ENCODE results near the gene KNTC1.
A peak's percentile ranks its signal among the peaks of the same experiment; 100 is the strongest.

Gene KNTC1

GRCh38 chr12:122604993-122605392, 77.9 kb downstream of the KNTC1 start:
- H3K4me3 ChIP-seq (ENCODE audit: low read depth, low read length), result no peak overlapping the region
- in situ Hi-C loops (cut with HindIII; ENCODE audit: low sequenced_read_pairs), result no loop called here
- TF ChIP-seq, protein P1, sequence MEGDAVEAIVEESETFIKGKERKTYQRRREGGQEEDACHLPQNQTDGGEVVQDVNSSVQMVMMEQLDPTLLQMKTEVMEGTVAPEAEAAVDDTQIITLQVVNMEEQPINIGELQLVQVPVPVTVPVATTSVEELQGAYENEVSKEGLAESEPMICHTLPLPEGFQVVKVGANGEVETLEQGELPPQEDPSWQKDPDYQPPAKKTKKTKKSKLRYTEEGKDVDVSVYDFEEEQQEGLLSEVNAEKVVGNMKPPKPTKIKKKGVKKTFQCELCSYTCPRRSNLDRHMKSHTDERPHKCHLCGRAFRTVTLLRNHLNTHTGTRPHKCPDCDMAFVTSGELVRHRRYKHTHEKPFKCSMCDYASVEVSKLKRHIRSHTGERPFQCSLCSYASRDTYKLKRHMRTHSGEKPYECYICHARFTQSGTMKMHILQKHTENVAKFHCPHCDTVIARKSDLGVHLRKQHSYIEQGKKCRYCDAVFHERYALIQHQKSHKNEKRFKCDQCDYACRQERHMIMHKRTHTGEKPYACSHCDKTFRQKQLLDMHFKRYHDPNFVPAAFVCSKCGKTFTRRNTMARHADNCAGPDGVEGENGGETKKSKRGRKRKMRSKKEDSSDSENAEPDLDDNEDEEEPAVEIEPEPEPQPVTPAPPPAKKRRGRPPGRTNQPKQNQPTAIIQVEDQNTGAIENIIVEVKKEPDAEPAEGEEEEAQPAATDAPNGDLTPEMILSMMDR (IDR thresholded peaks at IDR 0.05; ENCODE audit: low read depth, low read length, missing control alignments), result no peak
- no peak for DNase-seq (ENCODE audit: low read depth)

GRCh38 chr12:122609732-122610131, 82.7 kb downstream of the KNTC1 start:
- TF ChIP-seq, protein P1 (IDR thresholded peaks at IDR 0.05; ENCODE audit: low read depth, low read length, missing control alignments), result no peak
- H3K4me3 ChIP-seq (ENCODE audit: low read depth, low read length), result no peak overlapping the region
- in situ Hi-C loops (cut with HindIII; ENCODE audit: low sequenced_read_pairs), result no loop called here

DNA sequence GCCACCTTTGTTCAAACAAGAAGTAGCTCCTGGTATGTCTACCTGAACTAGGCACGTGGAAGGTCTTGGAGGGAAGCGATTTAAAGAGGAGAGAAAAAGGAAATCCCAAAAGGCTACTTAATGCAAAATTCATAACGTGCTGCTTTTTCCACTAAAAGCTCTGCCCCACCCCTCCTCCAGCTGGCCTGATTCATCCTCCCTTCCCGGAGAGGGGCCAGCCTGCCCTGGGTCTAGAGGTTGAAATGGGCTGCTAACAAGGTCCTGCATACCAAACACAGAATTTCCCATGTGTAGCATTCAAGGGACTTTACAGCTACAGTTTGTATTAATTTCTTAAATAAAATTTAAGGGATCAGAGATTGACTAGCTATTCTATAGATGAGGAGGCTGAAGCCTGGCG, 83.2 kb downstream of the KNTC1 start:
- TF ChIP-seq, protein P1 (IDR thresholded peaks at IDR 0.05; ENCODE audit: low read depth, low read length, missing control alignments), result no peak
- DNase-seq (ENCODE audit: low read depth), result no peak
- no peak overlapping the region for H3K4me3 ChIP-seq (ENCODE audit: low read depth, low read length)
- in situ Hi-C loops (cut with HindIII; ENCODE audit: low sequenced_read_pairs), result no loop called here

More at GRCh38 chr12:122609732-122610131, 82.7 kb downstream of the KNTC1 start:
- DNase-seq (ENCODE audit: low read depth), result no peak

GRCh38 chr12:122610911-122611310, 83.9 kb downstream of the KNTC1 start:
- in situ Hi-C loops (cut with HindIII; ENCODE audit: low sequenced_read_pairs), result no loop called here
- no peak overlapping the region for H3K4me3 ChIP-seq (ENCODE audit: low read depth, low read length)
- TF ChIP-seq, protein P1 (IDR thresholded peaks at IDR 0.05; ENCODE audit: low read depth, low read length, missing control alignments), result no peak
- peak; percentile 27 for DNase-seq (ENCODE audit: low read depth)

- H3K4me3 ChIP-seq (ENCODE audit: low read depth, low read length), result no peak overlapping the region
- in situ Hi-C loops (cut with HindIII; ENCODE audit: low sequenced_read_pairs), result no loop called here
- no peak for DNase-seq (ENCODE audit: low read depth)
- TF ChIP-seq, protein P1 (IDR thresholded peaks at IDR 0.05; ENCODE audit: low read depth, low read length, missing control alignments), result no peak
Observed at GRCh38 chr12:122614839-122615238, 87.8 kb downstream of the KNTC1 start.

- in situ Hi-C loops (cut with HindIII; ENCODE audit: low sequenced_read_pairs), result no loop called here
- no peak overlapping the region for H3K4me3 ChIP-seq (ENCODE audit: low read depth, low read length)
- TF ChIP-seq, protein P1 (IDR thresholded peaks at IDR 0.05; ENCODE audit: low read depth, low read length, missing control alignments), result no peak
- no peak for DNase-seq (ENCODE audit: low read depth)
Observed at GRCh38 chr12:122615780-122616179, 88.7 kb downstream of the KNTC1 start.

DNA sequence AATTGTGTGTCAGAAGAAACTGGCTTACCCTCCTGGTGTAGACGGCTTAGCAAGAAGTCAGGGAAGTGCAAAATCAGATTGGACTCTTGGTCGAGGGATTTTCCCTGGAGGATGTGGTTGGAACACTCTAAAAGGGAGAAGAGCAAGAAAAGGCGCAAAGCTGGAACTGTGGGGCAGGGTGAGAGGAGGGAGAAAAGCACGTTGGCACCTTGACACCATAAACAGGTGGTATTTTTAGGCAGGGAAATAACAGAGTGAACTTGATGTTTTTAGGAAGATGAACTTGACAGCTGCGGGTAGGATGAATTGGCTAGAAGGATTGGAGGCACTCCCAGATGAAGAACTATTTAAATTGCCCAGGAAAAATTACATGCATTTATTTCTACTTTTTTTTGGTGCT, 108.4 kb downstream of the KNTC1 start:
- no peak overlapping the region for H3K4me3 ChIP-seq (ENCODE audit: low read depth, low read length)
- in situ Hi-C loops (cut with HindIII; ENCODE audit: low sequenced_read_pairs), result no loop called here
- TF ChIP-seq, protein P1 (IDR thresholded peaks at IDR 0.05; ENCODE audit: low read depth, low read length, missing control alignments), result no peak
- DNase-seq (ENCODE audit: low read depth), result no peak
